Cardiac muscle cell (in vitro differentiated cells and primary cell): ENCODE results near the gene OXGR1. TPM values are rescaled to one million over a fixed set of nuclear protein-coding genes. Genes with fewer than 3 reads are reported as not detected.
A peak's percentile ranks its signal among the peaks of the same experiment; 100 is the strongest.

Source experiments
- DNase-seq, 2 donors: peaks; one replicate each; pipeline versions ENCODE4 v3.0.0 to v3.0.0-alpha.2; 2010 to 2017; ENCODE audit warnings: low read depth in 1 of 2, low spot score in 1 of 2
- H3K27ac ChIP-seq: fragments of 200-600 bp; sonication (generic); 2 replicates; pipeline ENCODE4 v1.5.1; 2016
- H3K27me3 ChIP-seq: fragments of 200-600 bp; sonication (generic); 2 replicates; pipeline ENCODE4 v1.6.0; 2016; ENCODE audit warnings: control low read depth
- H3K36me3 ChIP-seq: fragments of 200-600 bp; sonication (generic); 2 replicates; pipeline ENCODE4 v1.5.1; 2016; ENCODE audit warnings: control low read depth
- H3K4me1 ChIP-seq: fragments of 200-600 bp; sonication (generic); 2 replicates; pipeline ENCODE4 v1.8.1; 2017; ENCODE audit warnings: low read depth, mild to moderate bottlenecking, mixed run types
- H3K4me3 ChIP-seq: fragments of 200-600 bp; sonication (generic); 2 replicates; pipeline ENCODE4 v1.5.1; 2016; ENCODE audit warnings: mild to moderate bottlenecking
- H3K9me3 ChIP-seq: fragments of 200-600 bp; sonication (generic); 2 replicates; pipeline ENCODE4 v1.5.1; 2017; ENCODE audit warnings: low read depth, mild to moderate bottlenecking, control low read depth
- polyA plus RNA-seq: library from polyadenylated mRNA; unstranded; fragments of >200 nt; fragmentation: Nextera tagmentation; extraction: Ambion mirVana; gene quantifications from 2 replicates; pipeline ENCODE4 v1.2.1, GENCODE V29; 2016
- total RNA-seq: library from RNA; depleted of rRNA; stranded (reverse); fragments of >200 nt; gene quantifications from 2 replicates; pipeline ENCODE4 v1.2.3, GENCODE V29; 2016
- TF ChIP-seq, protein P1 (sequence below): IDR thresholded peaks from 2 replicates; pipeline ENCODE4 v1.5.1; 2012; ENCODE audit warnings: low read depth, mild to moderate bottlenecking, low read length

OXGR1 gene
- total and polyA plus RNA-seq, 2 experiments from 2014 or later, result not detected

DNA sequence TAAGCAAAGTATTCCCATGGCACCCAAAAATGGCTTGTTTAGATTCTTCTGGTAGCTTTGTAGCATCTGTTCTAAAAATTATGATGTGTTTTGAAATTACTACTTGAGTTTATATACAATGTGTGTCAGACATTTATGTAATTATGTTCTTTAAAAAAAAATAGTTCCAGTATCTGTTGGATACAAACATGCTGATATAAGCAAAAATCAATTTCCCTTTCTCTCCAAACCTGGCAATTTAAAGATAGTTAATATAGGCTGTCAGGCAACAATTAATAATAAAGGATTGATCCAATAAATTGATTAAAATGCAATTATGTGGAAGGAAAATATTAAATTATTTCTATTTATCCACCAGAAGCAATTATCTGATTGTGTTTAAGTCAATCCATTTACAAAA, 41.7 kb downstream of the OXGR1 start:
- H3K36me3 ChIP-seq, result no peaks in the 10 kb centered on the region
- no peak overlapping the region for H3K4me3 ChIP-seq
- no peak for DNase-seq

GRCh38 chr13:96948127-96948526, 46.1 kb downstream of the OXGR1 start:
- Histone ChIP-seq H3K4me1 (no peaks in the 10 kb centered on the region), H3K36me3 (no peaks in the 10 kb centered on the region), H3K27ac (no peak overlapping the region), H3K27me3 (no peaks in the 10 kb centered on the region), H3K9me3 (no peaks in the 10 kb centered on the region), H3K4me3 (no peak overlapping the region)
- DNase-seq, result no peak
- TF ChIP-seq, protein P1, sequence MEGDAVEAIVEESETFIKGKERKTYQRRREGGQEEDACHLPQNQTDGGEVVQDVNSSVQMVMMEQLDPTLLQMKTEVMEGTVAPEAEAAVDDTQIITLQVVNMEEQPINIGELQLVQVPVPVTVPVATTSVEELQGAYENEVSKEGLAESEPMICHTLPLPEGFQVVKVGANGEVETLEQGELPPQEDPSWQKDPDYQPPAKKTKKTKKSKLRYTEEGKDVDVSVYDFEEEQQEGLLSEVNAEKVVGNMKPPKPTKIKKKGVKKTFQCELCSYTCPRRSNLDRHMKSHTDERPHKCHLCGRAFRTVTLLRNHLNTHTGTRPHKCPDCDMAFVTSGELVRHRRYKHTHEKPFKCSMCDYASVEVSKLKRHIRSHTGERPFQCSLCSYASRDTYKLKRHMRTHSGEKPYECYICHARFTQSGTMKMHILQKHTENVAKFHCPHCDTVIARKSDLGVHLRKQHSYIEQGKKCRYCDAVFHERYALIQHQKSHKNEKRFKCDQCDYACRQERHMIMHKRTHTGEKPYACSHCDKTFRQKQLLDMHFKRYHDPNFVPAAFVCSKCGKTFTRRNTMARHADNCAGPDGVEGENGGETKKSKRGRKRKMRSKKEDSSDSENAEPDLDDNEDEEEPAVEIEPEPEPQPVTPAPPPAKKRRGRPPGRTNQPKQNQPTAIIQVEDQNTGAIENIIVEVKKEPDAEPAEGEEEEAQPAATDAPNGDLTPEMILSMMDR, result no peak

More for the DNA sequence above, 41.7 kb downstream of the OXGR1 start:
- TF ChIP-seq, protein P1, result no peak
- no peaks in the 10 kb centered on the region for H3K4me1 ChIP-seq
- H3K27ac ChIP-seq, result no peak overlapping the region
- no peaks in the 10 kb centered on the region for H3K9me3 ChIP-seq
- no peaks in the 10 kb centered on the region for H3K27me3 ChIP-seq

DNA sequence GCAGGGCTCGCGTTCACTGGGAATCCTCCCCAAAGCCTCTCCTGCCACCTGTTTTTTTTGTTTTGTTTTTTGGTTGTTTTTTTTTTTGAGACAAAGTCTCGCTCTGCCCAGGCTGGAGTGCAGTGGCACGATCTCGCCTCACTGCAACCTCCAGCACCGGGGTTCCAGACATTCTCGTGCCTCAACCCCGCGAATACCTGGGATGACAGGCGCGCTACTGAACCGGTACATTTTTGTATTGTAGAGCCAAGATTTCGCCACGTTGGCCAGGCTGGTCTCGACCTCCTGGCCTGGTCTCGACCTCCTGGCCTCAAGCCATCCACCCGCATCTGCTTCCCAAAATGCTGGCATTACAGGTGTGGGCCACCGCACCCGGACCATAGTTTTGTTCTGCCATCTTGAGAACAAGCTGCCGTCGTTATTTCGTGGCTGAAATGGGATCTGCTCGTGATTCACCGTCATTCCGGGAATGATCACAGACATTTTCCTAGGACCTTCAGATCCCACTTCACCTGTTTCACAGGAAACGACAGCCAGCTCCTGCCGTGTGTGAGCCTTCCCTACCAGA, 46.8 kb downstream of the OXGR1 start:
- TF ChIP-seq, protein P1, result no peak
- no peak for DNase-seq
- no peaks in the 10 kb centered on the region for H3K4me1 ChIP-seq
- H3K27ac ChIP-seq, result no peak overlapping the region
- no peaks in the 10 kb centered on the region for H3K27me3 ChIP-seq
- no peaks in the 10 kb centered on the region for H3K9me3 ChIP-seq
- H3K4me3 ChIP-seq, result no peak overlapping the region
- no peaks in the 10 kb centered on the region for H3K36me3 ChIP-seq

DNA sequence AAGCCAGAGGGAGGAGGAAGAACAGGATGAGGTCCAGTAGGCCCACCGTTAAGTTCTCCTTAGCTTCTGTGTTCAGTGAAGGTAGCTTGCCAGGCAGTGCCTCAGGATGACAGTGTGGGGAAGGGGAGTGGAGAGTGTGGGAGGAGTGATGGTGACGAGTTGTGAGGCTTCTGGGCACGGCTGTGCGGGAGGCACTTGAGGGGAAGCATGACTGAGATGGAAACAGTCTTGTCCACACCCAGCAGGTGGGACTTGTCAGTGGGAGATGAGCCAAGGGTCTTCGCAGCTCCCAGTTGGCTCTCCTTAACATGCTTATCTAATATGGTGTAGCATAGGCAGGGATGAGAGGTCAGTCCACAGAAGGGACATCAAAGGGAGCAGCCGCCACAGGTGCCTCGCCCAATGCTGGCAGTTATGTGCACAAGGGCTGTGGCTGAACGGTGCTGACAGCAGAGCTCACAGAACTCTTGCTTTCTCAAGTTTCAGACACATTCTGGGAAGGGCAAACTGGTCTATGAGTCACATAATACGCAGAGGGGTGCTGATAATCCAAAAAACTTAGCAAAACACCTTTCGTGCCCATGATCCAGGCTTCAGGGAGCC, 47.5 kb downstream of the OXGR1 start:
- Histone ChIP-seq H3K9me3 (no peaks in the 10 kb centered on the region), H3K27ac (no peak overlapping the region), H3K4me3 (no peak overlapping the region), H3K27me3 (no peaks in the 10 kb centered on the region), H3K36me3 (no peaks in the 10 kb centered on the region), H3K4me1 (no peaks in the 10 kb centered on the region)
- TF ChIP-seq, protein P1, result no peak
- peak in 1 of 2 donors; percentile 7 for DNase-seq

- TF ChIP-seq, protein P1, result no peak
- no peaks in the 10 kb centered on the region for H3K4me1 ChIP-seq
- no peaks in the 10 kb centered on the region for H3K9me3 ChIP-seq
- H3K27ac ChIP-seq, result no peak overlapping the region
- no peaks in the 10 kb centered on the region for H3K36me3 ChIP-seq
- H3K27me3 ChIP-seq, result no peaks in the 10 kb centered on the region
- no peak overlapping the region for H3K4me3 ChIP-seq
- no peak for DNase-seq
Measured at GRCh38 chr13:96940961-96941360, 53.3 kb downstream of the OXGR1 start.
